Kidney (tissue), 14 donors: ENCODE data around the gene ARHGDIA. TPM values are rescaled to one million over a fixed set of nuclear protein-coding genes. Genes with fewer than 3 reads are reported as not detected.
A peak's percentile ranks its signal among the peaks of the same experiment; 100 is the strongest.

ENCODE experiments used
- DNase-seq, 5 donors: peaks; one replicate each; pipeline ENCODE4 v3.0.0-alpha.2; 2013 to 2020
- FAIRE-seq: peaks from 2 replicates; lab custom pipeline; 2012; peaks lifted over from hg19 to GRCh38; lab: Jason Lieb, UNC
- H3K27ac ChIP-seq, 2 donors: one replicate each; pipeline ENCODE4 v1.7.0; 2013; ENCODE audit warnings: low read depth in 2 of 2, low read length in 2 of 2, inconsistent platforms in 1 of 2
- H3K27me3 ChIP-seq: one replicate; pipeline ENCODE4 v1.7.1; 2013; ENCODE audit warnings: low read length, inconsistent platforms; ENCODE audit not compliant: control insufficient read depth, insufficient read depth
- H3K36me3 ChIP-seq, 3 donors: one replicate each; pipeline versions ENCODE4 v1.7.0 to v1.7.1; 2013; ENCODE audit warnings: low read length in 3 of 3, control low read depth in 1 of 3, inconsistent platforms in 1 of 3; ENCODE audit not compliant: insufficient read depth in 3 of 3, control insufficient read depth in 2 of 3
- H3K4me1 ChIP-seq, 3 donors: one replicate each; pipeline versions ENCODE4 v1.7.0 to v1.7.1; 2013; ENCODE audit warnings: low read length in 3 of 3, inconsistent platforms in 1 of 3, low read depth in 1 of 3; ENCODE audit not compliant: control insufficient read depth in 2 of 3, insufficient read depth in 2 of 3
- H3K4me3 ChIP-seq, 3 donors: one replicate each; pipeline versions ENCODE4 v1.7.0 to v1.8.1; 2013; ENCODE audit warnings: low read length in 3 of 3, control low read depth in 1 of 3, inconsistent platforms in 1 of 3
- H3K9ac ChIP-seq, 3 donors: one replicate each; pipeline versions ENCODE4 v1.7.0 to v1.7.1; 2013; ENCODE audit warnings: low read length in 3 of 3, control low read depth in 1 of 3, inconsistent platforms in 1 of 3
- H3K9me3 ChIP-seq, 3 donors: one replicate each; pipeline versions ENCODE4 v1.7.0 to v1.7.1; 2013; ENCODE audit warnings: low read length in 3 of 3, control low read depth in 1 of 3, inconsistent platforms in 1 of 3; ENCODE audit not compliant: control insufficient read depth in 2 of 3, insufficient read depth in 1 of 3
- intact Hi-C: fragments of 100-400 bp; cut with DNase I; formaldehyde crosslinking; loops from one replicate; pipeline ENCODE4 v1.11.1; 2022
- polyA plus RNA-seq: library from polyadenylated mRNA; stranded (reverse); fragments of 350-450 nt; fragmentation: Illumina TruSeq; extraction: RNeasy Lipid Tissue Mini Kit (QIAGEN cat#74804); gene quantifications from one replicate; pipeline ENCODE4 v1.2.3, GENCODE V29; 2014; ENCODE audit warnings: low read depth, low replicate concordance; ENCODE audit not compliant: insufficient read depth
- total RNA-seq: library from RNA; stranded (reverse); fragmentation: NEBNext Ultra II Directional; extraction: Animal tissue kit (Norgen Biotek cat#: 25700); gene quantifications from one replicate; pipeline ENCODE4 v1.2.1, GENCODE V29; 2021
- TF ChIP-seq, protein P1 (sequence below): IDR thresholded peaks from 3 replicates; pipeline ENCODE4 v1.5.1; 2012; ENCODE audit warnings: mild to moderate bottlenecking, moderate library complexity, borderline replicate concordance; ENCODE audit not compliant: insufficient read depth; ENCODE audit errors: extremely low read depth
- donor health status: control.
- donor health status: control.
- donor health status: control.
- donor health status: control.
- donor health status: control.
- donor health status: DM: yes; HTN: yes; CAD: no.
- donor health status: Normal renal cell carcinoma (clear cell type).

The ARHGDIA gene
- total and polyA plus RNA-seq, 2 donors from 2014 or later = 424 to 453 TPM

DNA sequence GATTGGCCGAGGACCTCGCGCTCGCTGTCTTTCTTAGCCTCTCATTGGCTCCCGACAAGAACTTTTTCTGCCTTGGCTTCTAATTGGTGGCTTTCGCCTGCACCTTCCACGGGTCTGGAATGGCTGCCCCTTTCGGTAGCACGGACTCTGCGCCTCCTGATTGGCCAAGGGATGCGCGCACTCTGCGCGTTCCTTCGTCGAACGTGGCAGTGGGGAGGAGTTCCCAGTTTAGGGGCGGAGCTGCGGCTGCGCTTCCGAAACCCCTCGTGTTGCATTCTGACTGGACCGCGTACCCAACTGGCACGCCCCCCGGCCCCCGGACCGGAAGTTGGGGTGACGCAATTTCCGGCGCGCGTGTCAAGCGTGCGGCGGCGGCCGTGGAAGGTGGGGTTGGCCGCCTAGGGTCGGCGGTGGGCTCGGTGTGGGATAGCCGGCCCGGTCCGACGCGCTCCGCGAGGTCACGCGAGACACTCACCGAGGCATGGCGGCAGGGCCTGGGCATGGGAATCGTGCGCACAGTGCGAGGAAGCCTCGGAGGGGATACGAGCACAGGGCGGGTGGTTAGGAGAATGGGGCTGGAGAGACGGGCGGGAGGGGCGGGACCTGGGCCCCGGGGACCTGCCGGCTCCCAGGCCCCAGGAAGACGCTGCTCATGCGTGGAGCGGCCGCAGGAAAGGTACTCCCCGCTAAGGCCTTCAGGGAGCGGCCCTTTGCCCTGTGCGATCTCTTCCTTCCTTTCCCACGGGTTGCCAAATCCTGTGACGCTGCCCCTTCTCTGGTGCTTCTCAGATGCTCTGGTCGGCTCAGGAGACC lies 10.2 kb downstream of the ARHGDIA start:
- DNase-seq = peak; percentile 100
- Histone ChIP-seq H3K4me1 (peaks cover 0 to 35% (median 18%) of the 10 kb centered on the region in 3 donors), H3K27ac (peak overlapping the region; percentile 92 to 98), H3K4me3 (peak overlapping the region; percentile 66 to 78 (median 76)), H3K9ac (peak overlapping the region; percentile 61 to 88 (median 62)), H3K36me3 (peaks cover 2 to 15% (median 10%) of the 10 kb centered on the region in 3 donors), H3K27me3 (no peaks in the 10 kb centered on the region), H3K9me3 (no peaks in the 10 kb centered on the region)
- peak; percentile 94 for FAIRE-seq
- TF ChIP-seq, protein P1, sequence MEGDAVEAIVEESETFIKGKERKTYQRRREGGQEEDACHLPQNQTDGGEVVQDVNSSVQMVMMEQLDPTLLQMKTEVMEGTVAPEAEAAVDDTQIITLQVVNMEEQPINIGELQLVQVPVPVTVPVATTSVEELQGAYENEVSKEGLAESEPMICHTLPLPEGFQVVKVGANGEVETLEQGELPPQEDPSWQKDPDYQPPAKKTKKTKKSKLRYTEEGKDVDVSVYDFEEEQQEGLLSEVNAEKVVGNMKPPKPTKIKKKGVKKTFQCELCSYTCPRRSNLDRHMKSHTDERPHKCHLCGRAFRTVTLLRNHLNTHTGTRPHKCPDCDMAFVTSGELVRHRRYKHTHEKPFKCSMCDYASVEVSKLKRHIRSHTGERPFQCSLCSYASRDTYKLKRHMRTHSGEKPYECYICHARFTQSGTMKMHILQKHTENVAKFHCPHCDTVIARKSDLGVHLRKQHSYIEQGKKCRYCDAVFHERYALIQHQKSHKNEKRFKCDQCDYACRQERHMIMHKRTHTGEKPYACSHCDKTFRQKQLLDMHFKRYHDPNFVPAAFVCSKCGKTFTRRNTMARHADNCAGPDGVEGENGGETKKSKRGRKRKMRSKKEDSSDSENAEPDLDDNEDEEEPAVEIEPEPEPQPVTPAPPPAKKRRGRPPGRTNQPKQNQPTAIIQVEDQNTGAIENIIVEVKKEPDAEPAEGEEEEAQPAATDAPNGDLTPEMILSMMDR = peak; percentile 1
- intact Hi-C loops = no loop called here

DNA sequence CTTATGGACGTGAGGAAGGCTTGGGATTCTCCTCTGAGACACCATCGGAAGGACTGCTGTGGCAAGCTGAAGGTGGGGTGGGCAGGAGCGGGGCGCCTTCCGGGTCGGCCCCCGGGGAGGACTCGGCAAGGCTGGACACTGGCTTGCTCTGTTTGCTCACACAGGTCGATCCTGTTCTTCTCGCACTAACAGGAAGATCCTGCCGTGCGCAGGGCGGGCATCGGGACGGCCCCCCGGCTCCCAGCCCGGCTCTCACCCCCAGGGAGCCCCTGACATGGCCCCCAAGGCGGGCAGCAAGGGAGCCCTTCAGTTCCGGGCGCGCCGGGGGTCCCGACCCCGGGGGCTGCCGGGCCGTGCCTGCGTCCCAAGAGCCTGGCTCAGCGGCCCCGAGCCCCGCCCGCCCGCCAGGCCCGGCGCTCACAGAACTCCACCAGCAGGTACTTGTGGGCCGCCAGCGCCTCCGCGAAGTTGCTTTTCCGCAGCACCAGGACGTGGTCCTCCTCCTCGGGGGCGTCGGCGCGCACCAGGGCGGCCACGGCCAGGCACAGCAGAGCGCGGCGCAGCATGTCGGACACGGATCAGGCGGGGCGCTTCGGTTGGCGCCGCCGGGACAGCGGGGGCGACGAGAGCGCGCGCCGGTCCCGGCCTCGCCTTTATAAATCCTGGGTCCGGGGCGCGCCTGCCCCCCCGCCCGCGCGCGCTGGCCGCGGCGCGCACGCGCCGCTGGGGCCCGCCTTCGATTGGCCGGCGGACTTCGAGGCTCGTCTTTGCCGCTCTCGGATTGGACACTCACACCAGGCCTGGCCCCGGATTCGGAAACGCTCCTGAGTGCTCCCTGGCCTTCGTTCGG lies 11.0 kb downstream of the ARHGDIA start, which contains the start of gene P4HB:
Gene P4HB (minus strand): TSS at position 630 of the 850 bp plus-strand sequence. CDS start 64 bp downstream, at position 566.
- TF ChIP-seq, protein P1 = no peak
- Histone ChIP-seq H3K36me3 (peaks cover 2 to 21% (median 14%) of the 10 kb centered on the region in 3 donors), H3K27me3 (no peaks in the 10 kb centered on the region), H3K4me1 (peaks cover 0 to 29% (median 12%) of the 10 kb centered on the region in 3 donors), H3K9me3 (no peaks in the 10 kb centered on the region), H3K9ac (peak within 1 kb of the TSS; percentile 76 to 94 (median 88)), H3K27ac (peak within 1 kb of the TSS; percentile 92 to 98), H3K4me3 (peak within 1 kb of the TSS; percentile 76 to 94 (median 85))
- DNase-seq (no peak), FAIRE-seq (no peak)
- intact Hi-C loops = no loop called here

DNA sequence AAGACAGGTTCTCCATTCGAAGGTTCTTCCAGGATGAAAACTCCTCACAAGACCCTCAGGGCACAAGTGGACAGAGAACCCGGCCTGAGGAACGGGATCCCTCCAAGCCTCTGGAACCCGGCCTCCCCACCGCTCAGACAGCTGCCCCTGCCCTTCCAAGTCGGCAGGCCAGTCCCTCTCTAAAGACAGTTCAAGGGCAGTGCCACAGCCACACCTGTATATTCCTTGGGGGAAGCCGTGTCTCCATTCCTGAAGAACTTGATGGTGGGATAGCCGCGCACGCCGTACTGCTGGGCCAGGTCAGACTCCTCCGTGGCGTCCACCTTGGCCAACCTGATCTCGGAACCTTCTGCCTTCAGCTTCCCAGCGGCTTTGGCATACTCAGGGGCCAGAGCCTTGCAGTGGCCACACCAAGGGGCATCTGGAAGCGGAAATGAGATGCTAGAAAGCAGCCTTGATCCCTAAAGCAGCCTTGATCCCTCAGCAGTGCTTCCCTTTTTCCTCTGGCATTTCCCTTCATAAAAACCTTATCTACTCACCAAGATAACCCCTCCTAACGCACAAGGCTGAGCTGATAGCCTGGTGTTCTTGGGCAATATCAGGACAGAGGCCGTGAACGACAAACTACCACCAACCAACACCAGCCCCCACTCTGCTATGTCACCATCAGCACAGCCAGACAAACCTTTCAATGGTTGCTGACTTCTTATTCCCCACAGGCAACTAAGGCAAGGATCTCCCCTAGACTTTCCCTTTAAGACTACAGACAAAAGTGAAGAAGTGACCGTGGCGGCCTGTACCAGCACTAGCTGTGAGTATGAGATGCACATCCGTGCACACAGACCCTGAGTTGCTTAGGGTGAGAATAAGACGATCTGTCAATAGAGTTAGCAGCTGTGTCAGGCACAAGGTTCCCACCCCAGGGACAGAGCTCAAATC lies 11.9 kb downstream of the ARHGDIA start:
- H3K36me3 ChIP-seq = peaks cover 2 to 26% (median 18%) of the 10 kb centered on the region in 3 donors
- H3K9ac ChIP-seq = peak overlapping the region; percentile 63 to 94 (median 76)
- no peak for FAIRE-seq
- peak overlapping the region; percentile 74 to 94 (median 85) for H3K4me3 ChIP-seq
- peak overlapping the region in 1 of 2 donors; percentile 89 for H3K27ac ChIP-seq
- TF ChIP-seq, protein P1 = no peak
- intact Hi-C loops = no loop called here
- H3K9me3 ChIP-seq = no peaks in the 10 kb centered on the region
- H3K27me3 ChIP-seq = no peaks in the 10 kb centered on the region
- H3K4me1 ChIP-seq = peaks cover 0 to 29% (median 10%) of the 10 kb centered on the region in 3 donors
- peak in 1 of 5 donors; percentile 69 for DNase-seq
